ENCODE results near the gene SF3B3.
"Not testable (repeated sequence)": the region's sequence is repeated elsewhere in the genome, so short reads cannot be mapped to it uniquely, and the experiment has no call there.

The SF3B3 gene

DNA sequence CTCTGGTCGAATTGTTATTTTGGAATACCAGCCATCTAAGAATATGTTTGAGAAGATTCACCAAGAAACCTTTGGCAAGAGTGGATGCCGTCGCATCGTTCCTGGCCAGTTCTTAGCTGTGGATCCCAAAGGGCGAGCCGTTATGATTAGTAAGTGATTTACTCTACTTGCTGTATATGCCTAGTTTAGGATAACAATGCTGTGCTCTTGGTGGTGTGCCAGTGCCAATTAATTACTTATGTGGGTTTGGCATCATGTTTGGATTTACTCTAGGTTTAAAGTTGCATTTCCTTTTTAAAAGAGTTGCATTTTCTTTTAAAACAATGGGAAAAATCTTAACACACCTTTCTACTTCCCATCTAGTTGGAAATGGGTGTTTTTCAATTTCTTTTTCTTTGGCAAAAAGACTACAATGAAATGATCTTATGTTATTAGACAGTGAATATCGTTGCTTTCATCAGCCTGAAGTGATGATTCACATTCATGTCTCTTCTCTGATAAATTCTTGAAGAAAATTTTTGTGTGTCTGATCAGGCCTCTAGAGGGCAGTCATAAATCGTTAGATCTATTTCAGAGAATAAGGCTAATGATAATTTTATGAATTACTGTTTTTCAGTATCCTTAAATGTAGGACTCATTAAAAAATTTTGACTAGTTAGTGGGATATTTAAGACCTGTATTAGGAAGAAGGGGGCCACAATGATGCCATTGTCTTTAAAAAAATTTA is 5.6 kb downstream of the SF3B3 start:
- no peak overlapping the region for H3K4me3 ChIP-seq (ENCODE audit: low read depth, low read length)
- TF ChIP-seq, protein P1, sequence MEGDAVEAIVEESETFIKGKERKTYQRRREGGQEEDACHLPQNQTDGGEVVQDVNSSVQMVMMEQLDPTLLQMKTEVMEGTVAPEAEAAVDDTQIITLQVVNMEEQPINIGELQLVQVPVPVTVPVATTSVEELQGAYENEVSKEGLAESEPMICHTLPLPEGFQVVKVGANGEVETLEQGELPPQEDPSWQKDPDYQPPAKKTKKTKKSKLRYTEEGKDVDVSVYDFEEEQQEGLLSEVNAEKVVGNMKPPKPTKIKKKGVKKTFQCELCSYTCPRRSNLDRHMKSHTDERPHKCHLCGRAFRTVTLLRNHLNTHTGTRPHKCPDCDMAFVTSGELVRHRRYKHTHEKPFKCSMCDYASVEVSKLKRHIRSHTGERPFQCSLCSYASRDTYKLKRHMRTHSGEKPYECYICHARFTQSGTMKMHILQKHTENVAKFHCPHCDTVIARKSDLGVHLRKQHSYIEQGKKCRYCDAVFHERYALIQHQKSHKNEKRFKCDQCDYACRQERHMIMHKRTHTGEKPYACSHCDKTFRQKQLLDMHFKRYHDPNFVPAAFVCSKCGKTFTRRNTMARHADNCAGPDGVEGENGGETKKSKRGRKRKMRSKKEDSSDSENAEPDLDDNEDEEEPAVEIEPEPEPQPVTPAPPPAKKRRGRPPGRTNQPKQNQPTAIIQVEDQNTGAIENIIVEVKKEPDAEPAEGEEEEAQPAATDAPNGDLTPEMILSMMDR (IDR thresholded peaks at IDR 0.05; ENCODE audit: low read depth, low read length), result peak; percentile 20; the same call in 1 of the 2 replicates

DNA sequence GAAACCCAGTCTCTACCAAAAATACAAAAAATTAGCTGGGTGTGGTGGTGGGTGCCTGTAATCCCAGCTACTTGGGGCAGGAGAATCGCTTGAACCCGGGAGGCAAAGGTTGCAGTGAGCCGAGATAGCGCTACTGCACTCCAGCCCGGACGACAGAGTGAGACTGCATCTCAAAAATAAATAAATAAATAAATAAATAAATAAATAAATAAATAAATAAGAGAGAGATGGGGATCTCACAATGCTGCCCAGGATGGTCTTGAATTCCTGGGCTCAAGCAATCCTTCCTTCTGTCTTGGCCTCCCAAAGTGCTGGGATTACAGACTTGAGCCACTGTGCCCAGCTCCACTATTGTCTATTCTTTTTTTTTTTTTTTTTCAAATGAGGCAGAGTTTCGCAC is 6.3 kb downstream of the SF3B3 start:
- not testable (repeated sequence) for H3K4me3 ChIP-seq (ENCODE audit: low read depth, low read length)

DNA sequence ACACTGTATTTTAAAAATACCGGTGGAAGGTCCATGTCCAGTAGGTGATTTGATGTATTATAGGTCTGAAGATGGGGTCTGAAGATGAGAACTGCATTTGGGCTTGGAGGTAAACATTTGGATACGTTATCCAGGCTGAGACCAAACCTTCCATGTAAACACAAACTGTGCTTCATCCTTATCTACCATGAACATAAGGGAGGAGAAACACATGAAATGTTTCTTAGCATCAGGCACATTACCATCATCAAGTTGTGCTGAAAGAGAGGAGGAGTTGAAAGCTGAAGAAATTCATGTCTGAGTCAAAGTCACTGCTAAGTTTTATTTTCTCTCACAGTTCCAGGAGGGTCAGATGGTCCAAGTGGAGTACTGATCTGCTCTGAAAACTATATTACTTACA is 11.4 kb downstream of the SF3B3 start:
- TF ChIP-seq, protein P1 (IDR thresholded peaks at IDR 0.05; ENCODE audit: low read depth, low read length), result no peak
- no peak overlapping the region for H3K4me3 ChIP-seq (ENCODE audit: low read depth, low read length)

DNA sequence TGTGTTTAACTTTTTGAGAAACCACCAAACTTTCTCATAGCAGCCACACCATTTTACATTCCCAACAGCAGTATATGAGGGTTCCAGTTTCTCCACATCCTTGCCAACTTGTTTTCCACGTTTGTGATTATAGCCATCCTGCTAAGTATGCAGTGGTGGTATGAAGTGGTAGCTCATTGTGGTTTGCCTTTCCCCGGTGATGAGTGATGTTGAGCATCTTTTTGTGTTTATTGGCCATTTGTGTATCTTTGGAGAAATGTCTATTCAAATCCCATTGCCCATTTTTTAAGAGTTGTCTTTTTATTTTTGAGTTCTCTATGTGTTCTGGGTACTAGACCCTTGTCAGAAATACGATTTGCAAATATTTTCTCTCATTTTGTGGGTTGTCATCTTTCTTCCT is 17.4 kb downstream of the SF3B3 start:
- TF ChIP-seq, protein P1 (IDR thresholded peaks at IDR 0.05; ENCODE audit: low read depth, low read length), result no peak
- no peak overlapping the region for H3K4me3 ChIP-seq (ENCODE audit: low read depth, low read length)

DNA sequence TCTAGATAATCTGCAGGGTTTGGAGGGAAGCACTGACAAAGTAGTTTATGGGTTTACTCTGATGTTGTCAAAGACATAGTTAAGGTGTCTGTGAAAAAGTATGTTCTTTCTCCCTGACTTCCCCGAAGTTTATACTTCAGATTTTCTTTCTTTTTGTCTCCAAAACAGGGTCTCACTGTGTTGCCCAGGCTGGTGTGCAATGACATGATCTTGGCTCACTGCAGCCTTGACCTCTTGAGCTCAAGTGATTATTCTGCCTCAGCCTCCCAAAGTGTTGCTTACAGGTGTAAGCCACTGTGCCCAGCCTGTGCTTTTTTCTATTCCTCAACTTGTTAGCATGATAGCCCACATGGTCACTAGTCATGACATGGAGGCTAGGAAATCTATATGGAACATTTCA is 20.9 kb downstream of the SF3B3 start:
- no peak overlapping the region for H3K4me3 ChIP-seq (ENCODE audit: low read depth, low read length)
- TF ChIP-seq, protein P1 (IDR thresholded peaks at IDR 0.05; ENCODE audit: low read depth, low read length), result no peak

DNA sequence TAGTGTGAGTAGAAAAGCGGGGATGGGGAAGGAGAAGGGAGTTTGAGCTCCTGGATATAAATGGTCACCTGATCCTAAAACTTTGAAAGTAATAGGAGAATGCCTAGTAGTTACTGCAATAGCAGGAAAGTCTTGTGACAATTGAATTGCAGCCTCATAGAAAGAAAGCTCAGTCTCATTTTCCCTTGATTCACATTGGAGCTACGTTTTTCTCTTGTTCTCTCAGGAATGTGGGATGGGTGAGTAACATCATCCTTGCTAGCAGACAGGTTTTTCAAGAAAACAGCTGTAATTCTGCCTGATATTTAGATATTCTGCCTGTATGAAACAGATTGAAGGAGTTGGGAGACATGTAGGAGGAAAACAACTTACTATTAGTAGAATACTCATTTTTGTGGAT is 25.3 kb downstream of the SF3B3 start:
- TF ChIP-seq, protein P1 (IDR thresholded peaks at IDR 0.05; ENCODE audit: low read depth, low read length), result no peak

DNA sequence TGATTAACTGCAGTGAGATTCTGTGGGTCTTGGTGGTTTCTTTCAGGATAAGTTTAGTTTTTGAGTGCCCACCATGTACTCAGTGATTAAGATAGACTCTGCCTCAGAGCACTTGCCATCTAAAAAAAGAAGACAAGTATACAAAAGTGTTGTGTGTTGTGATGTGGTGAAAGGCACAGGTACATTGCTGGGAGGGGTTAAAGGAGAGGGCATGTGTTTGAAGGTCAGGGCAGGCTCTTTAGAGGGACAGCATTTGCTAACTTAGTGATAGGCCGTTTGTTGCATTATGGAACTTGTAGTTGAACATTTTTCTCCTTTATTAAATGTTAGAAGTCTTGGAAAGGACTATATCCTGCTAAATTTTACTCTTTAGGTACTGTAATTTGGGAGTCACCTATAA is 26.5 kb downstream of the SF3B3 start:
- TF ChIP-seq, protein P1 (IDR thresholded peaks at IDR 0.05; ENCODE audit: low read depth, low read length), result no peak

More for the DNA sequence above, 25.3 kb downstream of the SF3B3 start:
- no peak overlapping the region for H3K4me3 ChIP-seq (ENCODE audit: low read depth, low read length)

DNA sequence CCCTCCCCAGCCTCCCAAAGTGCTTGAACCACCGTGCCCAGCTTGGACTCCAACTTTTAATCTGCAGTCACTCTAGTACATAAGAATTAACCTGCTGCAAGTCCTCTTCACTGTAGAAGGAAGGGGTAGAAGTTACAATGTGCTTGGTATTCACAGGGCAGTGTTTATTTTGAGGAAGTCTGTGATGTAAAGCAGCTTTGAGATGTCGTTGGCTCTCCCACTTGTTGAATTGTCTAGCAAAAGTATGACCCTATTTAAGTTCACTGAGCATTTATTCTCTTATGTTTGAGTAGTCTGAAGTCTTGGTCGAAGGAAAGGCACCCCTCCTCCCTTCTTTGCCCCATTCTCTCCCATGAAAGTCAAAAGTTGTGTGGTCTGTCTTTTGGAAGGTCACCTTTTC is 28.2 kb downstream of the SF3B3 start:
- TF ChIP-seq, protein P1 (IDR thresholded peaks at IDR 0.05; ENCODE audit: low read depth, low read length), result no peak
- H3K4me3 ChIP-seq (ENCODE audit: low read depth, low read length), result no peak overlapping the region

More for the DNA sequence above, 26.5 kb downstream of the SF3B3 start:
- H3K4me3 ChIP-seq (ENCODE audit: low read depth, low read length), result no peak overlapping the region

Measured in WI38 (cell line).